Measurements from ENCODE around the gene MACROD2.

The MACROD2 gene

GRCh38 chr20:14401479-14402138, 406.3 kb downstream of the MACROD2 start:
- no peak for DNase-seq (ENCODE audit: low read depth)
- TF ChIP-seq CTCF (IDR thresholded peaks at IDR 0.05; ENCODE audit: low read depth, low read length, missing control alignments): no peak
- in situ Hi-C loops (cut with HindIII; ENCODE audit: low sequenced_read_pairs): no loop called here
- no peak overlapping the region for H3K4me3 ChIP-seq (ENCODE audit: low read depth, low read length)

GRCh38 chr20:14404515-14404914, 409.2 kb downstream of the MACROD2 start:
- H3K4me3 ChIP-seq (ENCODE audit: low read depth, low read length): no peak overlapping the region
- in situ Hi-C loops (cut with HindIII; ENCODE audit: low sequenced_read_pairs): no loop called here
- no peak for TF ChIP-seq CTCF (IDR thresholded peaks at IDR 0.05; ENCODE audit: low read depth, low read length, missing control alignments)
- DNase-seq (ENCODE audit: low read depth): no peak

DNA sequence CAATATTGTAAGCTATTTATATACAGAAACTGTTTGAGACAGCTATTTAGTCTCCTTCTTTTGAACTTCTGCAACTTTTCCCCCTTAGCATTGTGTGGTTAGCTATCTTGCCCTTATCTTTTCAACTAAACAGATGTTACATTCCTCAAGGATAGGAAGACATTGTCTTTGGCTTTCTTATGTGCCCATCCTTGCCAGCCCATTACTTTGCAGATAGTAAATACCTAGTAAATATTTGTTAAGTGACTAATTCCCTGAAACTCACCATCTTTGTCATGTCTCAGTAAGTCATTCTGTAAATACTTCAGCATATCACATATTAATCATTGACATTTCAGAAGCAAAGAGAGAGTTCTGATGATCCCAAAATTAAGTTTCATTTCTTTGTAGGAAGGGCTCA, 411.2 kb downstream of the MACROD2 start:
- TF ChIP-seq CTCF (IDR thresholded peaks at IDR 0.05; ENCODE audit: low read depth, low read length, missing control alignments): no peak
- H3K4me3 ChIP-seq (ENCODE audit: low read depth, low read length): no peak overlapping the region
- DNase-seq (ENCODE audit: low read depth): no peak
- in situ Hi-C loops (cut with HindIII; ENCODE audit: low sequenced_read_pairs): no loop called here

DNA sequence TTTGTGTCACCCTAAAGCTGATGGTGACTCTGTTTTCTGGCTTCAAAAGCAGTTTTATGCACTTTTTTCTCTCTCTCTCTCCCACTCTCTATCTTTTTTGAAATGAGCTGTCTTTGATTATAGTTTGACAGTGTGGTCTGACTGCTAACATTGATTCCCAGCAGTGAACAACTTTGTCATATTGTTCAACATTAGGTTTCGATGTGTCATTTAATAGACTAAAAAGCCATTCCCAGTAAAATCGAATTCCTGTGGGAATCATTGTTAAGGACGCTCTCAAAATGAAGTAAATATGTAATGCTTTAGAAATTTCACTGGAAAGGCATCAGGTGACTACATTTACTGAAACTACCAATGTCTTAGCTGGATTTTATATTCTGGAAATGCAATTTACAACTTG, 412.0 kb downstream of the MACROD2 start:
- in situ Hi-C loops (cut with HindIII; ENCODE audit: low sequenced_read_pairs): no loop called here
- no peak overlapping the region for H3K4me3 ChIP-seq (ENCODE audit: low read depth, low read length)
- no peak for TF ChIP-seq CTCF (IDR thresholded peaks at IDR 0.05; ENCODE audit: low read depth, low read length, missing control alignments)
- no peak for DNase-seq (ENCODE audit: low read depth)

DNA sequence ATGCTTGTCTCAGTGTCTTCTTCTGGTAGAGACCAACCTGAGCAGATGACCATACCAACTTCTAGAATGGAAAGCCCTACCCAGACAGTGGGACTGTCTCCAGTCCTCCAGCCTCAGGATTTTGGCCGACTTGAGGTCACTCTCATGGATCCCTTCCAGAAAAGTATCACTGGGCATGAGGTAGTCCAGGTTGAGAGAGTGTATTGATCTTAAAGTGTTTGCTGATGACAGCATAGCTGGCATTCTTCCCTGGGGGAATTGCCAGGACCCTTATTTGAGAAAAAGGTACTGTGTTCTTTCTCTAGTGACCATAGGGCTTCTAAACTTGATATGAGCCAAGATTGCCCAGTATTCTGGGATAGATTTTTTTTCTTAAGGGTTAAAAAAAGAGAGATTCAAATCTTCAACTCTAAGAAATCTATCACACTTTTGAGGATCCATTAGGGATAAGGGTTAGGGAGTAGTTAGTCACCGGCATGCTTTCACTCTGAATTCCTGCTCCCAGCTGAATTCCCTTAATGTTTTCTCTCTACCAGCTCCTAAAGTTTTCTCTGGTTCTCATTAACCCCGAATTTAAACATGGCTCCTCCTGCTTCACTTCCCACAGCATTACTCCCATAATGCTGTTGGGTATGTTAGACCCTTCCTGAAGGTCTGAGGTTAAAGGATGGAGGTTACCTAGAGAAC, 415.7 kb downstream of the MACROD2 start:
- DNase-seq (ENCODE audit: low read depth): no peak
- TF ChIP-seq CTCF (IDR thresholded peaks at IDR 0.05; ENCODE audit: low read depth, low read length, missing control alignments): no peak
- no peak overlapping the region for H3K4me3 ChIP-seq (ENCODE audit: low read depth, low read length)
- in situ Hi-C loops (cut with HindIII; ENCODE audit: low sequenced_read_pairs): no loop called here

DNA sequence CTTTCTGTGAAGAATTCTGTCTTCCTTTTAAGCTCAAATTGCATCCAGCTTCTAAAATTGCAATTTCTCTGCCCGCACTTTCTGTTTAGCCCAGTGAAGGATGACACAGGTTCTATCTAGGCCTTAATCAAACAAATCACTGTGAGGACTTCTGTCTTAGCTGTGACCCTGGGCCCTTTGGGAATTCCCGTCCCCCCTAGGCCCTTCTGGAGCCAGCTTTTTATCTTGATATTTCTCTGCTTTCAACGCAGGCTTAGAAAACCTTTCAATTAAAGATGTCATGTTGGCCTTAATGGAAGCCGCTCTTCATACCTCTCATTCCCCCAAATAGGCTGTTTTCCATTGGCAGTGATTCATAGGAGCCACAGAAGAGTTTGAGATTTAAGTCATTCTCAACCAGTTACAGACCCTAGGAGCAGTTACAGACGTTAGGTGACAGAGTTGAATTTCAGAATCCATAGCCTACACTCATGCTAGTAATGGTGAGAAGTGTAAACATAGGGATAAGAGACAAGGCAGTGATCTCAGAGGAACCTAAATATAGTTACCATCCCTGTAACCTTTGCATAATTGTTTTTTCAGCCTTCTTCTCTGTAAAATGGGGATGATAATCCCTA, 416.9 kb downstream of the MACROD2 start:
- TF ChIP-seq CTCF (IDR thresholded peaks at IDR 0.05; ENCODE audit: low read depth, low read length, missing control alignments): no peak
- no peak for DNase-seq (ENCODE audit: low read depth)
- no peak overlapping the region for H3K4me3 ChIP-seq (ENCODE audit: low read depth, low read length)
- in situ Hi-C loops (cut with HindIII; ENCODE audit: low sequenced_read_pairs): no loop called here

Measured in astrocyte of the cerebellum (primary cell).